NT2/D1 (cell line): ENCODE results near the gene EXD3.

Experiments
- DNase-seq: peaks from one replicate; pipeline ENCODE4 v3.0.0-alpha.2; 2011; ENCODE audit warnings: low read depth, low spot score
- H3K27me3 ChIP-seq: 2 replicates; pipeline ENCODE4 v1.6.0; 2011; ENCODE audit warnings: mild to moderate bottlenecking; ENCODE audit not compliant: insufficient read length, insufficient read depth
- H3K36me3 ChIP-seq: 2 replicates; pipeline ENCODE4 v1.6.1; 2011; ENCODE audit warnings: mild to moderate bottlenecking, low read length, mixed read lengths; ENCODE audit not compliant: insufficient read depth, insufficient read length
- H3K4me1 ChIP-seq: 2 replicates; pipeline ENCODE4 v1.5.1; 2011; ENCODE audit not compliant: insufficient read depth, insufficient read length
- H3K4me3 ChIP-seq: 2 replicates; pipeline ENCODE4 v1.5.1; 2011; ENCODE audit warnings: low read depth; ENCODE audit not compliant: insufficient read length
- H3K9ac ChIP-seq: 2 replicates; pipeline ENCODE4 v1.6.0; 2011; ENCODE audit warnings: low read depth; ENCODE audit not compliant: insufficient read length
- H3K9me3 ChIP-seq: 2 replicates; pipeline ENCODE4 v1.5.1; 2011; ENCODE audit warnings: mild to moderate bottlenecking, low read length; ENCODE audit not compliant: insufficient read depth
- SUZ12 ChIP-seq: IDR thresholded peaks from 2 replicates; pipeline ENCODE4 v1.6.1; 2011; ENCODE audit not compliant: insufficient read length, insufficient read depth; ENCODE audit errors: extremely low read depth
- YY1 ChIP-seq: IDR thresholded peaks from 2 replicates; pipeline ENCODE4 v1.6.1; 2011; ENCODE audit not compliant: insufficient read length, insufficient read depth
- ZNF274 ChIP-seq: IDR thresholded peaks from 2 replicates; pipeline ENCODE4 v1.6.1; 2011; ENCODE audit warnings: mild to moderate bottlenecking, low read depth, low read length

Gene EXD3

DNA sequence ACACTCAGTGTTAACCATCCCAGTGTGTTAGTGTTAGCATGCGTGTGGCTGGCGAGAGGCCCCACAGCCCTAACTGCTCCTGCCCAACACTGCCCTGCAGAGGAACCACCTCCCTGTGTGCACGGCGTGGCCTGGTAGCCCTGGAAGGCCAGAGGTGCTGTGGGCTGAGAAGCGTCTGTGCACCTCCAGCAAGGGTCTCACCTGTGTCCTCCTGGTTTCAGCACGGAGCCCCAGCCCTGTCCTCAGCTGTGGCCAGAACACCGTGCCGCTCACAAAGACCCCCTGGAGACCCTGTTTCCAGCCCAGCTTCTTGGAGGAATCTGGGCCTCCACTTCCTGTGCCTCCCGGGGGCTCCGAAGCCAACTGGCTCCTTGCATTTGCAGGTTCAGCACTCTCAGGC, 64.8 kb downstream of the EXD3 start:
- no peaks in the 10 kb centered on the region for H3K36me3 ChIP-seq
- no peak for TF ChIP-seq YY1
- TF ChIP-seq ZNF274 = no peak
- TF ChIP-seq SUZ12 = no peak
- H3K9me3 ChIP-seq = peaks cover 31% of the 10 kb centered on the region
- no peak overlapping the region for H3K4me3 ChIP-seq
- DNase-seq = no peak
- no peaks in the 10 kb centered on the region for H3K4me1 ChIP-seq
- H3K9ac ChIP-seq = no peak overlapping the region
- no peaks in the 10 kb centered on the region for H3K27me3 ChIP-seq

- no peaks in the 10 kb centered on the region for H3K4me1 ChIP-seq
- TF ChIP-seq YY1 = no peak
- TF ChIP-seq SUZ12 = no peak
- no peak for TF ChIP-seq ZNF274
- no peak overlapping the region for H3K4me3 ChIP-seq
- no peaks in the 10 kb centered on the region for H3K36me3 ChIP-seq
- no peak for DNase-seq
- H3K9me3 ChIP-seq = peaks cover 31% of the 10 kb centered on the region
- H3K27me3 ChIP-seq = no peaks in the 10 kb centered on the region
- H3K9ac ChIP-seq = no peak overlapping the region
These were observed 65.8 kb downstream of the EXD3 start for GRCh38 chr9:137357166-137357565.

GRCh38 chr9:137355761-137356365, 67.1 kb downstream of the EXD3 start:
- no peak overlapping the region for H3K4me3 ChIP-seq
- TF ChIP-seq YY1 (no peak), ZNF274 (no peak), SUZ12 (no peak)
- DNase-seq = no peak
- H3K4me1 ChIP-seq = no peaks in the 10 kb centered on the region
- H3K36me3 ChIP-seq = no peaks in the 10 kb centered on the region
- peaks cover 31% of the 10 kb centered on the region for H3K9me3 ChIP-seq
- H3K27me3 ChIP-seq = no peaks in the 10 kb centered on the region
- H3K9ac ChIP-seq = no peak overlapping the region

DNA sequence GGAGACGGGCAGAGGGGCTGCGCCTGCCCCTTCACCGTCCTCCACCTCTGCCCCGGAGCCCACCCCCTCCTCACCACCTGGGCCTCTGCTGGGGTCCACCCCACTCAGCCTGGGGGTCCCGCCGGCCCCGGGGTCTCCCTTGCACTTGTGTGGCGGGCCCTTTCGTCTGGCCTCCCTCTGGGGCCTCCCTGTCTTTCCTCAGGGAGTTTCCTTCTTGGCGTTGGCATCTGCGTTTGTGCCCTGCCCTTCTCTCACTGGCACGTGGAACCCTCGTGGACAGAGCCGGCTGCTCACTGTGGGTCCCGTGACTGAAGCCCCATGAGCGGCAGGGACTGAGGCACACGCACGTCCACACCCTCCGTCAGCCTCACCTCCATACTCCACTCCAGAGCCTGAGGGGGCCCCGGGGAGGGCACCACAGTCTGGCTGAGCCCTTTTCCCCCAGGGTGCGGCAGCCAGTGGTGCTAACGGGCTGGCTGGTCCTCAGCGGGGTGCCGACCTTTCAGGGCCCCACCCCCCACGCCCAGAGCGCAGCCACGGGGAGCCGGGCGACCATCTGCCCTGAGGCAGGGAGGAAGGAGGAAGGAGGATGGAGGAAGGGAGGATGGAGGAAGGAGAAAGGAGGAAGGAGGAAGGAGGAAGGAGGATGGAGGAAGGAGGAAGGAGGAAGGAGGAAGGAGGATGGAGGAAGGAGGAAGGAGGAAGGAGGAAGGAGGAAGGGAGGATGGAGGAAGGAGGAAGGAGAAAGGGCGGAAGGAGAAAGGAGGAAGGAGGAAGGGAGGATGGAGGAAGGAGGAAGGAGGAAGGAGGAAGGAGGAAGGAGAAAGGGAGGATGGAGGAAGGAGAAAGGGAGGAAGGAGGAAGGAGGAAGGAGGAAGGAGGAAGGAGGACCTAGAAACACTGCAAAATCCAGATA, 67.9 kb downstream of the EXD3 start:
- no peaks in the 10 kb centered on the region for H3K27me3 ChIP-seq
- H3K9me3 ChIP-seq = peaks cover 31% of the 10 kb centered on the region
- no peak overlapping the region for H3K4me3 ChIP-seq
- H3K36me3 ChIP-seq = no peaks in the 10 kb centered on the region
- no peak for DNase-seq
- no peaks in the 10 kb centered on the region for H3K4me1 ChIP-seq
- H3K9ac ChIP-seq = no peak overlapping the region
- TF ChIP-seq YY1 (no peak), ZNF274 (no peak), SUZ12 (no peak)

DNA sequence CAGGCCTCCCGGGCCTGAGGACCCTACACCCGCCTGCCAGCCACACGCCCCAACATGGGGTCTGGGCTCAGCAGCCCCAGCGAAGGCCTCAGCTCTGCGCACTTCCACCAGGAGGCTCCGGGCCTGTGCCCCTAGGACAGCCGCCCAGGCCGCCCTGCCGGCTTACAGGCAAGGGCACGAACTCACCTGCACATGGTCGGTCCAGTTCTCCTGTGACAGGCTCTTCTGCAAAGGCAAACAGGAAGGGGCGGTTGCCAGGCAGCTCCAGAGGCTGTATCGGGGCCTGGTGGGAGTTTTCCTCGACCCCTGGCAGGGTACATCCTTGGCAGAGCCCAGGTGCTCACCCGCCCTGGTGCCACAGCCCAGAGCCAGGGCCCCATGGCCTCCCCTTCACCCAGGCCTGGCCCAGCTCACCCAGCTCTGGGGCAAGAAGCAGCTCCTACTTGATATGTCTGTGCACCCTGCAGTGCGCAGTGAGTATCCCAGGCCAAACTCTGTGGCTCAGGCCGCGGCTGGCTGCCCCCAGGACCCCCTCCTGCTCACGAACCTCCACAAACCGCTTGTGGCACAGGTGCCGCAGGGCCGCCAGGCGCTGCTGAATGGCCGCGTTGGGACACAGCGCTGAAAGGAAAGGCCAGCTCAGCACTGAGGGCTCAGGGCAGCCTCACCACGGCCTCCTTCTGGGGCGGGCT, 68.7 kb downstream of the EXD3 start:
- DNase-seq = no peak
- Histone ChIP-seq H3K36me3 (no peaks in the 10 kb centered on the region), H3K9ac (no peak overlapping the region), H3K27me3 (no peaks in the 10 kb centered on the region), H3K4me3 (no peak overlapping the region), H3K9me3 (peaks cover 31% of the 10 kb centered on the region), H3K4me1 (no peaks in the 10 kb centered on the region)
- no peak for TF ChIP-seq YY1
- TF ChIP-seq SUZ12 = no peak
- no peak for TF ChIP-seq ZNF274

DNA sequence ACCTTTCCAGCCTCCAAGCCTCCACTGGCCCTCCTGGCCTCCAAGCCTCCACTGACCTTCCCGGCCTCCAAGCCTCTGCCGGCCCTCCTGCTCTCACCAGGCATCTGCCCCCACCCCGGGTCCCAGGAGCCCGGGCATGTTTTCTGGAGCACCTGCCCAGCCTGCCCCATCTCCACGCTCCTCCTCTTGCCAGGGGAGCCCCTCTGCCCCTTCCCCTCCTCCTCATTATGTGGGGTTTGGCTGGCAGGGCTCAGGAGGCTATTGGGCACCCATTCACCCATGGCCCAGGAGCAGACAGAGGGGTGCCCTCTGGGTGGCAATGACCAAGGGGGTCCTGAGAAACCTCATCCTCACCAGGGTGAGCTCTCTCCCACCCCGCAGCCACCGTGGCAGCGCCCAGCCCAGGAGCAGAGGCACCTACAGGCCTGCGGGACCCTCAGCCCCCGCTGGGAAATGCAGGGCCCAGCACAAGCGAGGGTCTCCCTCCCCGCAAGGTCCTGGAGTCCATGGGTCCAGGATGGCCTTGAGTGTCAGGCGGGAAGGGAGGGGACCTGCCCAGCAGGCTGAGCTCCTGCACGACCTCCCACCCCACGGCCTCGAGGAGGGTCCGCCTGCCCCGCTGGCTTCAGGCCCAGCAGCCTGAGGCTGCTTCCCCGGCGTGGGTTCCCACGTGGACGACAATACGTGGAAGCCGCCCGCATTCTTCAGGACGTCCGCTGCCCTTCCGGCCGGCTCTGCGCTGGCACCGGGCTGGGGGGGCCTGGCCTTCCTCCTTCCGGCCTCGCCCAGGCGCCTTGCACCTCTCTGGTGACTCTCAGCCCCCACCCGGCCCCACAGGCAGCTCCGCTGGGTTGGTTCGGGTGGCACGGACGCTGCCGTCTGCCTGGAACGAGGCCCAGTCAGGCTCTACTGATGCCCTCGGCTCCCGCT, 69.5 kb downstream of the EXD3 start:
- H3K27me3 ChIP-seq = no peaks in the 10 kb centered on the region
- TF ChIP-seq SUZ12 (no peak), ZNF274 (no peak), YY1 (no peak)
- H3K36me3 ChIP-seq = no peaks in the 10 kb centered on the region
- no peak for DNase-seq
- peaks cover 31% of the 10 kb centered on the region for H3K9me3 ChIP-seq
- no peak overlapping the region for H3K4me3 ChIP-seq
- H3K4me1 ChIP-seq = no peaks in the 10 kb centered on the region
- no peak overlapping the region for H3K9ac ChIP-seq
